NCI-H2107 (cell line): Measurements from ENCODE around the gene SHANK2.

Experiments used
- DNase-seq: peaks from one replicate; lab custom pipeline; 2025; lab: John Stamatoyannopoulos, UW

SHANK2 gene

GRCh38 chr11:71222318-71223080 is 29.9 kb downstream of the SHANK2 start:
- no peak for DNase-seq

- no peak for DNase-seq
Measured at GRCh38 chr11:71221821-71222220, 30.6 kb downstream of the SHANK2 start.

GRCh38 chr11:71221201-71221600 is 31.2 kb downstream of the SHANK2 start:
- no peak for DNase-seq

GRCh38 chr11:71218789-71219499 is 33.4 kb downstream of the SHANK2 start:
- DNase-seq = no peak

GRCh38 chr11:71215425-71215965 is 36.9 kb downstream of the SHANK2 start:
- no peak for DNase-seq

- no peak for DNase-seq
Measured at GRCh38 chr11:71214553-71215424, 37.6 kb downstream of the SHANK2 start.

GRCh38 chr11:71213696-71214552 is 38.5 kb downstream of the SHANK2 start:
- no peak for DNase-seq

- DNase-seq = no peak
Measured at GRCh38 chr11:71212871-71213559, 39.4 kb downstream of the SHANK2 start.

GRCh38 chr11:71211631-71212030 is 40.7 kb downstream of the SHANK2 start:
- DNase-seq = no peak

- DNase-seq = no peak
Measured at GRCh38 chr11:71210861-71211260, 41.5 kb downstream of the SHANK2 start.

- DNase-seq = no peak
Measured at GRCh38 chr11:71209656-71210055, 42.7 kb downstream of the SHANK2 start.

- DNase-seq = no peak
Measured at GRCh38 chr11:71209181-71209580, 43.2 kb downstream of the SHANK2 start.

GRCh38 chr11:71208011-71208774 is 44.2 kb downstream of the SHANK2 start:
- DNase-seq = no peak

- no peak for DNase-seq
Measured at GRCh38 chr11:71207563-71207962, 44.8 kb downstream of the SHANK2 start.

GRCh38 chr11:71206186-71206585 is 46.2 kb downstream of the SHANK2 start:
- DNase-seq = no peak

- peak; percentile 49 for DNase-seq
Measured at GRCh38 chr11:71204748-71205664, 47.4 kb downstream of the SHANK2 start.

- peak; percentile 80 for DNase-seq
Measured at GRCh38 chr11:71204294-71204693, 48.1 kb downstream of the SHANK2 start.

- DNase-seq = no peak
Measured at GRCh38 chr11:71203681-71204080, 48.7 kb downstream of the SHANK2 start.

- DNase-seq = no peak
Measured at GRCh38 chr11:71202966-71203365, 49.4 kb downstream of the SHANK2 start.
